Endometrial microvascular endothelial cells (primary cell): ENCODE data around the gene RADIL. TPM values are rescaled to one million over a fixed set of nuclear protein-coding genes. Genes with fewer than 3 reads are reported as not detected.

Experiments
- in situ Hi-C: cut with HindIII; loops from 2 replicates; pipeline ENCODE4 v1.10.0; 2017; ENCODE audit warnings: low sequenced_read_pairs, low pct_unique_long_range_greater_than_20kb; ENCODE audit errors: inconsistent ontology term
- total RNA-seq: library from RNA; depleted of rRNA; stranded (reverse); fragments of >200 nt; gene quantifications from one replicate; pipeline ENCODE4 v1.2.3, GENCODE V29; 2015; ENCODE audit errors: inconsistent ontology term

The RADIL gene
- total RNA-seq, 1 donor from 2014 or later, result not detected

DNA sequence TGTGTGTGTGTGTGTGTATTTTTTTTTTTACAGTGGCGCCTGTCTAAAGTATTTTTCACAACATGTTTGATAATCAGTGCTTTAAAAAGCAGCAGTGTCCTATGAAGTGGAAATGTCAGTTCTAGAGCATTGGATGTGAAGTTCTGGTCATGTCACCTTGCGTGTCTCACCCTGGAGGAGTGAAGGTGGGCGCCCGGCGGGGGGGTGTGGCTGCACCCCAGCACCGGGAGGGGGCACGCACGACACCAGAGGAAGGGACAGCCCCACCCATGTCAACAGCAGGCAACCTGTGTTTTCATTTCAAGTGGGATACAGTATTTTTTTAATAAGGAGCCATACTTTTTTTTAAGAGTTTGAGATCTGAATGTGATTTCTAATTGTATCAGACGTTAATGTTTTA, 112.6 kb downstream of the RADIL start:
- in situ Hi-C loops, result no loop called here

DNA sequence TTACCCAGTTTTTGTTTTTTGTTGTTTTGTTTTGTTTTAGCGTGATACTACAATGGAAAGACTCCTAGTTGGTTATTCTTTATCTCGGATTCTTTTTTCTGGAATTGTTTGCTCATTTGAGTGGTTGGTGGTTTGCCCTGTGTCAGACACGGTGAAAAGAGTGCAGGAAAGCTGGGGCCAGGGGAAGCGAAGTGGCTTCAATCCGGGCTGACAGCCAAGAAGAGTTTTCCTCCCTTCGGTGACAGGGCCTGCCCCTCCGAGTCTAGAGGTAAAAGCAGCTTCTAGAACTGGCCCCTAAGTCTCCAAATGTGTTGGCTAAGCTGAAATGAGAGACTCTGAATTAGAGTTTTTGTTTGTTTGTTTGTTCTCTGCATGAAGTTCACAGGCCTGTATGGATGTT, 113.8 kb downstream of the RADIL start:
- in situ Hi-C loops, result no loop called here

DNA sequence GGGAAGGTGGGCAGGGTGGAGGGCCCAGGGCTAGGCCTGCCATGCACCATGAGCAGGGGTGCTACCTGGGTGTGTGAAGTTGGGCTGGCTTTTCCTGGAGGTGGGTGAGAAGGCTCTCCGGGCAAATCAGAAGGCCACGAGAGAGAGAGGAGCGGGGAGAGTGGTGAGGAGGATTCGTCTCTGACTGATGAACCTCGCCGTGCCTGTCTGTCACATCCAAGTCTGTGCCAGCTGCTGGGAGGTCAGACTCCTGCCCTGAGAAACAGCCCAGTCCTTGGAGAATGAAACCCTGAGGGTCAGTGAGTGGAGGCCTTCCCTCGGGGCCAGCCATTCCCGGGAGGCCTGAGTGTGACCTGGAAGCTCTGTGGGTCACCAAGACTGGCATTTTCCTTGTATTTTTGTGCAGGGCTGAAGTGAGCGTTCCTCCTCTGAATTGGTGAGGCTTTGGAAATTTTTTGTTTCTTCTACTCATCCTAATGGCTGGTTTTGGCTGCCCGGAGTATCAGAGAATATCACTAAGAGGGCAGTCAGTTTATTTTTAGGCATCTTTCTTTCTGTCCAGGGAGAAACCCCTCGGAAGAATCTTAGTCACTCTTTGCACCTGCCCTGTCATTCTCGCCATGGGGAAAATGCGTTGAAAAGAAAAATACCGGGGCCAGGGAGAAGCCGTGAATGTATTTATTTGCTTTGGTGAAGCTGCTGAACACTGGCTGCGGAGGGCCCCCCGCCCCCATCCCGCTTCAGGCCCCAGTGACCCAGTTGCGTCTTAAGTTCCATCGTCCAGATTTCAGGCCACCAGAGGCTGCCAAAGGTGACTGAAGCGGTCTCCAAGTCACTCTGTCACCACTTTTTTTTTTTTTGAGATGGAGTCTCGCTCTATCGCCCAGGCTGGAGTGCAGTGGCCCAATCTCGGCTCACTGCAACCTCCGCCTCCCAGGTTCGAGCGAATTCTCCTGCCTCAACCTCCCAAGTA, 114.6 kb downstream of the RADIL start:
- in situ Hi-C loops, result no loop called here

DNA sequence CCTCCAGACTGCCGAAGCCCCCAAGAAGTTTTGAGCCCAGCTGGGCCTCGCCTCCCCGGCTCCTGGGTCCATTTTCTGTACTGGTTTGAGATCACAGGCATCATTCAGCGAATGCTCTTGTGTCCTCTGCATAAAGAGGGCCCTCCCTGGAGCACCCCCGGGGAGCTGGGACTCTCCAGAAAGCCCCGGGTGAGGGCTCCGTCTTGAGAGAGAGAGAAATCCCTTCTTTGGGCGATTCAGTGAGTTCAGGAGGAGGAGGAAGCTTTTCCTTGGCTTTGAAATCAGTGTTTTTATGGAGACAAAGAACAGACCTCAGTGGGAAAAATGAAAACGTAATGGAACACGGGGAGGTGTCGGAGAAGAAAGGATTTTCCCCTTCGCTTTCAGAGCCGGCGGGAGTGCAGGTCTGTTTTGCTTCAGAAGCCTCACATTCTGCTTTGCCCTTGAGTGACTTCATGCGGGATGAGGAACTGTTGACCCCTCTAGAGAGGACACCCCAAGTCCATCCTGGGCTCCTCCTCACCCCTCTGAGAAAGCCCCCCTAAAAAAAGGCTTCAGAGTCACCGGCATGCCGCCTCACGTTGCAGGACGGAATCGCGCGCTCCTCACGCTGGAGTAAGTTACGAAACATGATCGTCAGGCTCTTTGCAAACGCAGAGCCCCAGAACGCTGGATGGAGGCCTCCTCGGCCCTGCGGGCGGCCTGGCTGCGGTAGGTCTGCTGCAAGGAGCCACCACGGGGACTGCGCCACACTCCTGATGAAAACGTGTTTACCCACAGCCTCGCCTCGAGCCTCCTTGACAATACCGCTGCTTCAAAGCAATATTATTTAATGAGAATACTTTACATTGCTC, 116.6 kb downstream of the RADIL start:
- in situ Hi-C loops, result no loop called here

DNA sequence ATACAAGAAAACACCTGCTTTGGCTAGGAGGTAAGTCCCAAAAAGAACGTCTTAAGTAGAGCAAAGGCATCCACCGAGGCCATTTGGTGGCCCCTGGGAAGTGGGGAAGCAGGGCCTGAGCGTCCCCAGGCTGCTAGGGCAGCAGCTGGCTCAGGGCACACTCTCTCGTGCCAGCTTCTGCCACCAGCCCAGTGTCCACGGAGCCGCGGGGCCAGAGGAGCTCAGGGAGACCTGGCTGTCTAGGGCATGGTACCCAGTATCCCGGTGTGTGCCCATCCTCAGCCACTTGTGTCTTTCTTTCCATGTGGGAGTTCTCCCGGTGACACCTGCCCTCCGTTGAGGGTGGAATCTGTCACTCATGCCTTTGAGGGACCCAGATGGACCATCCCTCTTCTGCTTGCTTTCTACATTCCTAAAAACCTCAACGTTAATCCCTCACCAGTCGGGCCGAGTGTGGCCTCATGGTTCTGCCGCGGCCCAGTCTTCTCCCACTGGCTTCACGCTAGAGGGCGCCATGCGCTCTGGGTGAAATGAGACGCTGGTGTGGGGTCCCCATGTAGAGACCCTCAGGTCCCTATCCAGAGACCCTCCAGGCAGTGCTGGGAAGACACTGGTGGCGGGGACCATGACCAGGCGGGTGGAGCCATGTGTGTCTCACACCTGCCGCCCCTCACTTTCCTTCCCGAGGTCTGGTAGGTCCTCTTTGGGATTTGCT, 117.6 kb downstream of the RADIL start:
- in situ Hi-C loops, result no loop called here

DNA sequence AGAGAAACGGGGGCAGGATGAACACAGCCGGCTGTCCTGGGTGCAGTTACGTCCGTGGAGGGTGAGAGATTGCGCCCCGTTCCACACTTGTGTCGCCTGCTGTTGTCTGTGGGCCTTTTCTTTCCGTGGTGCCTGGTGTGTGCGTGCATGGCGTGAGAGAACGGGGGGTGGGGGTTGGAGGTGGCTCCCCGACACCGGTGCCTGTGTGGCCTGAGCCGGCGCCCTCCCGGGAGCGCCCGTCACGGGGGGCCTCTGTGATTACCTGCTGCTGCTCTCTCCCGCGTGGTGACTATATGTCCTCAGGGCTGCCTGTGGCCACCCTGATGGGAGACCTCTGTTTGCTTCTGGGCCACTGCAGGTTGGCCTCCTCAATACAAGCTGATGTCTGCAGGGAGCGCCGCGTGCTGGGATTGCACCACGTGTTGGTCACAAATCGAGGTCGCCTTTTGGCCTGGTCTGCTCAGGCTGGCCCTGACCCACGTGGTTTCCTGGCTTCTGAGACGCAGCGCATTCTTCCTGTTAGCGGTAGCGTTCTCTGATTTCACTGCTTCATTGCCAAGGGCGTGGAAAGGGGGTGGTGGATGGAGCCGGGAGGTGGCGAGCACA, 119.0 kb downstream of the RADIL start:
- in situ Hi-C loops, result no loop called here

DNA sequence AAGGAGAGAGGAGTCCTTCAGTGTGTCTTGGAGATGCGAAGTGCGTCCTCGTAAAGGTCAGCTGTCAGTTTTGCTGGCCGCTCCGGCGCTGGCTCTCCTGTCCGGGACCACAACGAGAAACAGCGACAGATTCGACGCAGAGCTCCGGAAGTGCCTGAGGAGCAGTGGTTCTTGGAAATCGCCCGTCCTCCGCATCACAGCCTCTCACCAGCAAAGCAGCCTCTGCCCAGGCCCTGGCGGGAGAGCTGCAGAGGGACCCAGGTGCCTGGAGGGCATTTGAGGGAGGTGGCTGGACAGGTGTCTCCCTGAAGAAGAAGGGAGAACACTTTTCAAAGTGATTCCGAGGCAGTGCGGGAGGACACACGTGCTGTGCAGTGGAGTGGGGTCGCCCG, 119.7 kb downstream of the RADIL start:
- in situ Hi-C loops, result no loop called here

DNA sequence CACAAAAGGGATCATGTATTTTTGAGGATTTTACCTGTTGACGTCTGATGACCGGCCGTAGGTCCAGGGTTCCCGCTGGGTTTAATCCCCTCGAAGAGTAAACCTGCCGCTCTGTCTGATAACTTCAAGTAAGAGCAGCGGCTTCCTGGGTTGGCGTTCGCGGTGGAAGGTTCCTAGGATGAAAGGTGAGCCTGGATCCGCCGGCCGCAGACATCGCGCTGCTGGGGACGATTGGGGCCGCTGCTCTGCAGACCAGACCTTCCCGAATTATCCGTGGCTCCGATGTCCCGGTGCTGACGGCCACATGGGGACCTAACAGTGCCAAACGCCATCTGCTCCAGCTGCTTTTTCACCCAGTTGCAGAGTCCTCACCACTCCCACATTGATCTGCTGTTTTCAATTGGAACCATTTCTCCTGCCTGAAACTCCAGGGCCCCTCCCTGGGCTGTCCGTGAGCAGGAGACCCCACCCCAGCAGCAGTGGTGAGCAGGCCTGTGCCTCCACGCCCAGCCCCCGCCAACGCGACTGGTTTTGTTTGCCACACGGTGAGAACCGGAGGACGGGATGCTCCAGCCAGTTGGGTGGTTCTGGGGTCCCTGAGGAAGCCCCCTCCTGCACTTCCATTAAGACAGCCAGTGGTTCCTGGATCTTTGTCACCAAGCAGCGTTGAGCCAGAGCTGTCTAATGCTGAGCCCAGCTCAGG, 120.3 kb downstream of the RADIL start:
- in situ Hi-C loops, result no loop called here

DNA sequence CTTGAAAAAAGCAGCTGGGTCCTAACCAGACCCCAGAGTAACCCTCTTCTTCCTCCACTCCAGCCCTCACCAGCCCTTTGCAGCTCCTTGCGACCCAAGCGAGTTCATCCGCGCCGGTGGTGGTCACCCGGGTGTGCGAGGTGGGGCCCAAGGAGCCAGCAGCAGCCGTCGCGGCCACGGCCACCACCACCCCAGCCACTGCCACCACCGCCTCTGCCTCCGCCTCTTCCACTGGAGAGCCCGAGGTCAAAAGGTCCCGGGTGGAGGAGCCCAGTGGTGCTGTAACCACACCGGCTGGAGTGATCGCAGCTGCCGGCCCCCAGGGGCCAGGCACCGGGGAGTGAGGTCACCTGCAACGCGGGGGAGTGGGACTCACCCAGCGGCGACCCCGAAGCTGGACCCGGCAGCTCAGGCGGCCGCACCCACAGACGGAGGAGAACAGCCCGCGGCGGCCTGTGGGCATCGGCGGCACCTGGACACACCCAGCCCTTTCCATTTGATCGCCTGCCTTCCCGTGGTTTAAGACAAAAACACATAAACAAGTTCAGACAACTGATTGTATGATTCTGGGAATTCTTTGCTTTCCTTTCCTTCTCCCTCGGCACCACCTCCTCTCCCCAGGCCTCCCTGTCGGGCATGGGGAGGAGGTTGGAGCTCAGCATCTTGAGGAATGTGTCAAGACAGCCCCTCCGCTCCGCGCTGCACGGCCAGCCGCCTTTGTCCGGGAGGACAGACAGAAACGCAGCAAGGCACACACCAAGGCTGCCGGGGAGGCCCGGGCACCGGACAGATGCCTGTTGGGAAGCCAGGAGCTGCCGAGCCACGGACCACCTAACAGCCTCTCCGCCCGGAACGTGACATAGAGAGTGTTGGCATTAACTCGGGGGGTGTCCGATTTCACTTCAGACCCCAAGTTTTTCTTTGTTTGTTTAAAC, 121.1 kb downstream of the RADIL start:
- in situ Hi-C loops, result no loop called here

DNA sequence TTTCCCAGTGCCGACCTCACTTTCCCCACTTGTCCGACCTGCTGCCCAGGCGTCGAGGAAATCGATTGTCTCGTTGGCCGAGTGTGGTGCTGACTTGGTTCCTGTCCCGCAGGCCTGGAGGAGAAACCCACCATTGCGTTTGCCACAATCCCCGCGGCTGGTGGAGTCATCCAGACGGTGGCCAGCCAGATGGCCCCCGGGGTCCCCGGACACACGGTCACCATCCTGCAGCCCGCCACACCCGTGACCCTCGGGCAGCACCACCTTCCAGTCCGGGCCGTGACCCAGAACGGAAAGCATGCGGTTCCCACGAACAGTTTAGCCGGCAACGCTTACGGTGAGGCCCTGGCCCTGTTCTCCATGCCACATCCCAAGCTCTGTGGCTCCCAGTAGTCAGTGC, 122.6 kb downstream of the RADIL start:
- in situ Hi-C loops, result no loop called here

DNA sequence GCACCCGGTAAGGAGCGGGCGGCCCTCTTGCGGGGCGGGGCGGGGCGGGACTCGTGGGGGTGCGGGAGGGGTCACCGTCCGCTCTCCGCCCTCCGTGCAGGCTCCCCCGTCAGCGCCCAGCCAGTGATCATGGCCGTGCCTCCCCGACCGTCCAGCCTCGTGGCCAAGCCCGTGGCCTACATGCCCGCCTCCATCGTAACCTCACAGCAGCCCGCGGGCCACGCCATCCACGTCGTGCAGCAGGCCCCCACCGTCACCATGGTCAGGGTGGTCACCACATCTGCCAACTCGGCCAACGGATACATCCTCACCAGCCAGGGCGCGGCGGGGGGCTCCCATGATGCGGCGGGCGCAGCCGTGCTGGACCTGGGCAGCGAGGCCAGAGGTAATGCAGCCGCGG, 124.3 kb downstream of the RADIL start:
- in situ Hi-C loops, result no loop called here

DNA sequence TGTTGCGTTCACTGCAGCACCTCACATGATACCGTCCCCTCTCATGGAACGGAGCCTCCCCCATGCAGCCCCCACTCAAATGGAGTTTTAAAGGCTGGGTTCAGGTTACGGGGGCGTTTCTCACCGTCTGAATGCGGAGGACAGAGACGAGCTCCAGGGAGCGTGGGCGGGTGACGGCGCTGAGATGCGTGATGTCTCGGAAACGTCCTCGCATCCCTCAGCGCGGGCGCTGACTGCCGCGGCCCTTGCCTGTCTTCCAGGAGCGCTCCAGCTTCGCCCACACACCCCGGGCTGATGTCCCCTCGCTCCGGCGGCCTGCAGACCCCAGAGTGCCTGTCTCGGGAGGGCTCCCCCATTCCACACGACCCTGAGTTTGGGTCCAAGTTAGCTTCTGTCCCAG, 124.7 kb downstream of the RADIL start:
- in situ Hi-C loops, result no loop called here

DNA sequence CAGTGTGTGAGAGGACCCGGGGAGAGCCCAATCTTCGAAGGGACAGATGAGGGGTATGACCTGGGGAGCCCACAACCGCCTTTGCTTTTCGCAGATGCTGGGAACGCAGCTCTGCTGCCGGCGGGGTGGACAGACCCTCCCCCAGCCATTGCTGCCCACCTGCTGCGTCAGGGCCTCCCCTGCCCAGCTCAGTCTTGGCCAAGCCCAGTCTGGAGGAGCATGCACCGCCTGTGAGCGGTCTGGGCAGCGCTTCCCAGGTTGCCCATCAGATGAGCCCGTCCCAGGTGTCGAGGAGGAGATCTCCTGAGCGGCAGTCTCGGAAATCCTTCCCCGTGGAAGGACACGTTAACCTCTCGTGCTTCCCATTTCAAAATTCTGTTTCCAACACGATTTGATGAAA, 125.4 kb downstream of the RADIL start:
- in situ Hi-C loops, result no loop called here

DNA sequence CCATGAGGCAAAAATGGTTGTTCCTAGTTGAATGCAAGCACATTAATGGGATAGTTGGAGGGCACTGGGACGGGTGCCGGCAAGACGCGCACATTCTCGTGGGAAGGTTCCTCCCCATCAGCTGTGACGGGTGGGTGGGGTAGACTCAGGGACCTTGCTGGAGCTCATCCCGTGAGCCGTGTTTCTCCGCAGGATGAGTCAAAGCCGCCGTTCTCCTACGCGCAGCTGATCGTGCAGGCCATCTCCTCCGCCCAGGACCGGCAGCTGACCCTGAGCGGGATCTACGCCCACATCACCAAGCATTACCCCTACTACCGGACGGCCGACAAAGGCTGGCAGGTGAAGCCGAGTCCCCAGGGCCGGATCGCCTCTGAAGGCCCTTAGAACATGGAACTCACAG, 128.5 kb downstream of the RADIL start:
- in situ Hi-C loops, result no loop called here

DNA sequence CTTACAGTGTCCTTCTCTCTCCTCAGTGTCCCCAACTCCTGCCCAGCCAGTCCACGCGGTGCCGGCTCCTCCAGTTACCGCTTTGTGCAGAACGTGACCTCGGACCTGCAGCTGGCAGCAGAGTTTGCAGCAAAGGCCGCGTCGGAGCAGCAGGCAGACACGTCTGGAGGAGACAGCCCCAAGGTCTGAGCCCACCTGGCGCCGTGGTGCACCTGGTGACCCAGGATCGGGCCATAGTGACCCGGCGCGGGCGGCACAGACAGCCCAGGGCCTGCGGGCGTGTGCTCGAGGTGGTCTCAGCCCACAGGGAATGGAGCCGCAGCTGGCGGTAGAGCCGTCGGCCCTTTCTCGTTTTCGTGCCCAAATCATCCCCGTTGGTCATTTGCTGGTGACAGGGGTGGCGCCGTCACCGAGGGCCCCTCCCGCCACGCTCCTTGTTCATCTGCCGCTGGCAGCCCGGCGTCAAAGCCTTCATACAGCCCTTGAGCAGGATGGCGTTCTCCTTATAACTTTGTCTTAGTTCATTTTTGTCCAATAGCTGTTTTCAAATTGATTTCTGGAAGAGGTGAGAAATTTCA, 129.0 kb downstream of the RADIL start:
- in situ Hi-C loops, result no loop called here

DNA sequence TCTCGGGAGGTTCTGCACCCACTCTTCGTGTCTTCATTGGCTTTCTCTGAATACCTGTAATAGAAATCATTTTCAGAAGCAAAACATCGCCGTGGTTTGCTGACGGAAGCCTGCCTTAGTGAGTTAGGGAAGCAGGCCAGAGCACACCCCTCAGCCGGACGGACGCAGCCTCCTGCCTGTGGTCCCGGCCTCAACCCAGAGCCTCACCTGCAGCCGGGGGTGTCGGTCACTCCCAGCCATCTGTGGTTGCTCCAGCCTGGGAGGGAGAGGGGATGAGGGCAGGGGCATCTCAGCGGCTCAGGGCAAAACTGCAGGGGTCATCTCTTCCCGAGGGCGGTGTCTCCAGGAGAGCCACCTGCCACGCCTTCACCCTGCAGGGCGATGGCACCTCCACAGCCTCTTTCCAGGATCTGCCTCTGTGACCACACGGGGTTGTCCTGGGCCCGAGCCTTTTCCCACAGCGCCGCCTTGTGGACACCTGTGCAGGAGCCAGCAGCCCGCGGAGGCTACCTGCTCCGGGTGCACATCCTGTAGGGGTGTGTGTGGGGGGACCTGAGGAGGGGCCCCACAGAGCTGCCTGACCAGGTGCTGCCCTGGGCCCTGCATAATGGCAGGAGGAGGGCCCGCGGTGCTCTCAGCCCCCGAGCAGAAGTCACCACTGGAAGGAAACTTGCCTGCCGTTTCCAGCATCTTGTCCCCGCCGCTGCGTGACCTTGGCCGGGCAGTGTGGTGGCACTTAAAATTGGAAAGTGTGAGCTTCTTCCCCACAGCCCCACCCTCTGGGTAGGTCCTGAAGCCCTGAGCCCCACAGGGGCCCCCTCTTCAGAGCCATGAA, 129.7 kb downstream of the RADIL start:
- in situ Hi-C loops, result no loop called here
